ENCODE results near the gene PSMB3. TPM values are rescaled to one million over a fixed set of nuclear protein-coding genes. Genes with fewer than 3 reads are reported as not detected.

PSMB3 gene
- total and polyA plus RNA-seq, 9 of the 15 experiments (the other 6 are each of a cell fraction or from before 2014, with no cell fraction given): 460 to 2,775 (median 574) TPM

- TF ChIP-seq CHD1 (IDR thresholded peaks at IDR 0.05; ENCODE audit: low read length): peak; percentile 66
- TF ChIP-seq ZNF740 (CRISPR knock-in tag; IDR thresholded peaks at IDR 0.05): no peak
- no peak for TF ChIP-seq ZNF740 (tag; IDR thresholded peaks at IDR 0.05)
- TF ChIP-seq SFPQ (IDR thresholded peaks at IDR 0.05; ENCODE audit: low read depth, low read length): no peak
- 0 out of 2 replicates have a peak, but pooled peaks have one; percentile 22 for TF ChIP-seq OTX1 (CRISPR knock-in tag; IDR thresholded peaks at IDR 0.05)
- no peak for TF ChIP-seq GATAD2A (IDR thresholded peaks at IDR 0.05)
- no peak for TF ChIP-seq RUNX1 (IDR thresholded peaks at IDR 0.05; ENCODE audit: low read depth)
- no peak for TF ChIP-seq MAFF (IDR thresholded peaks at IDR 0.05; ENCODE audit: low read length)
- TF ChIP-seq SIN3A (IDR thresholded peaks at IDR 0.05; ENCODE audit: borderline replicate concordance in 2 of 2, control insufficient read depth in 1 of 2, low read depth in 2 of 2, low read length in 2 of 2): 0 out of 4 replicates have a peak, but pooled peaks of 1 of the 2 experiments have one; percentile 11
- TF ChIP-seq, protein P1, sequence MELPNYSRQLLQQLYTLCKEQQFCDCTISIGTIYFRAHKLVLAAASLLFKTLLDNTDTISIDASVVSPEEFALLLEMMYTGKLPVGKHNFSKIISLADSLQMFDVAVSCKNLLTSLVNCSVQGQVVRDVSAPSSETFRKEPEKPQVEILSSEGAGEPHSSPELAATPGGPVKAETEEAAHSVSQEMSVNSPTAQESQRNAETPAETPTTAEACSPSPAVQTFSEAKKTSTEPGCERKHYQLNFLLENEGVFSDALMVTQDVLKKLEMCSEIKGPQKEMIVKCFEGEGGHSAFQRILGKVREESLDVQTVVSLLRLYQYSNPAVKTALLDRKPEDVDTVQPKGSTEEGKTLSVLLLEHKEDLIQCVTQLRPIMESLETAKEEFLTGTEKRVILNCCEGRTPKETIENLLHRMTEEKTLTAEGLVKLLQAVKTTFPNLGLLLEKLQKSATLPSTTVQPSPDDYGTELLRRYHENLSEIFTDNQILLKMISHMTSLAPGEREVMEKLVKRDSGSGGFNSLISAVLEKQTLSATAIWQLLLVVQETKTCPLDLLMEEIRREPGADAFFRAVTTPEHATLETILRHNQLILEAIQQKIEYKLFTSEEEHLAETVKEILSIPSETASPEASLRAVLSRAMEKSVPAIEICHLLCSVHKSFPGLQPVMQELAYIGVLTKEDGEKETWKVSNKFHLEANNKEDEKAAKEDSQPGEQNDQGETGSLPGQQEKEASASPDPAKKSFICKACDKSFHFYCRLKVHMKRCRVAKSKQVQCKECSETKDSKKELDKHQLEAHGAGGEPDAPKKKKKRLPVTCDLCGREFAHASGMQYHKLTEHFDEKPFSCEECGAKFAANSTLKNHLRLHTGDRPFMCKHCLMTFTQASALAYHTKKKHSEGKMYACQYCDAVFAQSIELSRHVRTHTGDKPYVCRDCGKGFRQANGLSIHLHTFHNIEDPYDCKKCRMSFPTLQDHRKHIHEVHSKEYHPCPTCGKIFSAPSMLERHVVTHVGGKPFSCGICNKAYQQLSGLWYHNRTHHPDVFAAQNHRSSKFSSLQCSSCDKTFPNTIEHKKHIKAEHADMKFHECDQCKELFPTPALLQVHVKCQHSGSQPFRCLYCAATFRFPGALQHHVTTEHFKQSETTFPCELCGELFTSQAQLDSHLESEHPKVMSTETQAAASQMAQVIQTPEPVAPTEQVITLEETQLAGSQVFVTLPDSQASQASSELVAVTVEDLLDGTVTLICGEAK (IDR thresholded peaks at IDR 0.05): no peak; the same call in 1 of the 2 replicates
- TF ChIP-seq, protein P1 (CRISPR knock-in tag; IDR thresholded peaks at IDR 0.05): no peak
- peak; percentile 8 for TF ChIP-seq HMGN3 (IDR thresholded peaks at IDR 0.05; ENCODE audit: borderline replicate concordance, extremely low read depth, insufficient read length, low read depth, low read length)
- TF ChIP-seq ARNT (IDR thresholded peaks at IDR 0.05): 0 out of 4 replicates have a peak, but pooled peaks of 1 of the 2 experiments have one; percentile 4
- no peak for TF ChIP-seq ESRRB (CRISPR knock-in tag; IDR thresholded peaks at IDR 0.05; ENCODE audit: borderline replicate concordance)
- no peak for TF ChIP-seq E2F1 (CRISPR knock-in tag; IDR thresholded peaks at IDR 0.05)
Observed at GRCh38 chr17:38750044-38750311, 2.6 kb upstream of the PSMB3 start (continued).

Measured in K562 (cell line).